CD4-positive, alpha-beta T cell (primary cell): ENCODE results near the gene MS4A6E. TPM values are rescaled to one million over a fixed set of nuclear protein-coding genes. Genes with fewer than 3 reads are reported as not detected.

Experiments
- ATAC-seq: fragments of 200-7000 bp; cut with Tn5 transposase; one replicate; pipeline ENCODE4 v1.10.0; 2022; ENCODE audit warnings: mild to moderate bottlenecking; ENCODE audit not compliant: poor library complexity
- CTCF ChIA-PET: fragments of 350-600 bp; sonication (Branson Sonifier 250); formaldehyde crosslinking; loops from one replicate; lab custom pipeline; 2021; ENCODE audit warnings: antibody characterized with exemption, inconsistent platforms; lab: Charles Lee
- POLR2A ChIA-PET: fragments of 350-600 bp; sonication (Branson Sonifier 250); formaldehyde crosslinking; loops from one replicate; lab custom pipeline; 2021; ENCODE audit warnings: antibody characterized with exemption, inconsistent platforms; lab: Charles Lee
- DNase-seq, 14 experiments: peaks; one replicate each; pipeline ENCODE4 v3.0.0-alpha.2; 2013 to 2020; ENCODE audit warnings: mixed read lengths in 2 of 14
- H3K27ac ChIP-seq, 2 donors: one replicate each; pipeline versions ENCODE4 v1.5.1 to v1.7.0; 2013; ENCODE audit warnings: low read length in 2 of 2, low read depth in 1 of 2, mild to moderate bottlenecking in 1 of 2
- H3K27me3 ChIP-seq, 2 experiments: 1 replicate in 1 of 2; 2 replicates in 1 of 2; pipeline versions ENCODE4 v1.6.1 to v1.7.0; 2013; ENCODE audit warnings: low read length in 2 of 2, control low read depth in 1 of 2, mild to moderate bottlenecking in 1 of 2, moderate library complexity in 1 of 2; ENCODE audit not compliant: insufficient read depth in 2 of 2, control insufficient read depth in 1 of 2
- H3K36me3 ChIP-seq: one replicate; pipeline ENCODE4 v1.6.1; 2013; ENCODE audit warnings: low read length, control low read depth; ENCODE audit not compliant: insufficient read depth
- H3K4me1 ChIP-seq: one replicate; pipeline ENCODE4 v1.6.1; 2013; ENCODE audit warnings: low read length, control low read depth; ENCODE audit not compliant: insufficient read depth
- H3K4me3 ChIP-seq: one replicate; pipeline ENCODE4 v1.5.1; 2013; ENCODE audit warnings: mild to moderate bottlenecking, low read length, moderate library complexity
- H3K9me3 ChIP-seq, 2 experiments: 1 replicate in 1 of 2; 2 replicates in 1 of 2; pipeline versions ENCODE4 v1.6.1 to v1.7.0; 2013; ENCODE audit warnings: low read length in 2 of 2, mild to moderate bottlenecking in 2 of 2, control low read depth in 1 of 2, moderate library complexity in 1 of 2; ENCODE audit not compliant: control insufficient read depth in 1 of 2, insufficient read depth in 1 of 2
- H3K27ac Mint-ChIP-seq: one replicate; pipeline ENCODE4 v1.8.0; 2020; ENCODE audit warnings: mixed read lengths
- H3K27me3 Mint-ChIP-seq: one replicate; pipeline ENCODE4 v1.8.0; 2021; ENCODE audit warnings: mixed read lengths
- H3K36me3 Mint-ChIP-seq: one replicate; pipeline ENCODE4 v1.8.0; 2021; ENCODE audit warnings: low read depth, mixed read lengths
- H3K4me1 Mint-ChIP-seq: one replicate; pipeline ENCODE4 v1.8.0; 2021; ENCODE audit warnings: low read depth, mixed read lengths
- H3K4me3 Mint-ChIP-seq: one replicate; pipeline ENCODE4 v1.8.0; 2020; ENCODE audit warnings: mild to moderate bottlenecking, mixed read lengths
- H3K9me3 Mint-ChIP-seq: one replicate; pipeline ENCODE4 v1.8.0; 2020; ENCODE audit warnings: mixed read lengths
- intact Hi-C, 2 experiments: fragments of 100-400 bp; cut with DNase I in 1 of 2; cut with micrococcal nuclease in 1 of 2; formaldehyde crosslinking; loops; one replicate each; pipeline versions ENCODE4 v1.15.1 to v1.9.0; 2023 to 2025; cut with DNase I, micrococcal nuclease
- total RNA-seq, 174 experiments: library from RNA in 2 of 174; stranded (reverse) in 2 of 174; gene quantifications; one replicate each; pipeline ENCODE4 v1.2.3 and lab custom pipeline; 2021 to 2026
- TF ChIP-seq, protein P1 (sequence below): fragments of 200-600 bp; IDR thresholded peaks from one replicate; pipeline ENCODE4 v1.8.0; 2022; ENCODE audit warnings: antibody characterized with exemption, mild to moderate bottlenecking

MS4A6E gene
- total RNA-seq, 2 experiments from 2014 or later: not detected

DNA sequence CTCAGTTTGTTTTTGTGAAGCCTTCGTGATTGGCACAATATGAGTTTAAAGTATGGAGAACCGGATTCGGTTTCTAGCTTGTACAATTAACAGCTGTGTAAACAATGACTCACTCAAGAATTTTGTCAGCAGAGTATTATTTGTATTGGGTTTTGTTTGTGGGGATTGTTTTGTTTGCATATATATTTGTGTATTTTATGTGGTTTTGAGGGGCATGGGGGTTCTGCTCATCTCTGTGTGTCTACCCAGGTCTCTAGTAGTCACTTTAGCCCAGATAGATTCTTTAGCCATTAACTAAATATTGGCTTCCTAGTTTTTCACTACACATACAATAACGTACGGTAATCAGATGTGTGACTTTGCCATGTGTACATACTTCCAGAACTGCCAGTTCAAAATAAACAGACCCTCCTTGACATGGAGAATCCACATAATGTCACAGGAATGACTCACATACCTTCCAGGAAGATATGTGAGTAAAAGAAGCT is 43.8 kb downstream of the MS4A6E start:
- POLR2A ChIA-PET: interaction anchor here (0.7 kb wide), 1 partner anchor 97 kb away, joined by 3 read pairs; no protein-coding TSS in a partner anchor
- Histone ChIP-seq H3K4me1 (no peaks in the 10 kb centered on the region), H3K36me3 (no peaks in the 10 kb centered on the region), H3K27me3 (peaks cover 0 to 9% of the 10 kb centered on the region in 2 experiments), H3K27ac (no peak overlapping the region), H3K4me3 (no peak overlapping the region), H3K9me3 (no peaks in the 10 kb centered on the region)
- H3K9me3 Mint-ChIP-seq: no peaks in the 10 kb centered on the region
- no peaks in the 10 kb centered on the region for H3K4me1 Mint-ChIP-seq
- H3K36me3 Mint-ChIP-seq: no peaks in the 10 kb centered on the region
- H3K27me3 Mint-ChIP-seq: peaks cover 12% of the 10 kb centered on the region
- no peak overlapping the region for H3K27ac Mint-ChIP-seq
- intact Hi-C loops: no loop called here
- CTCF ChIA-PET: no interaction called here
- H3K4me3 Mint-ChIP-seq: no peak overlapping the region
- no peak for DNase-seq
- no peak for ATAC-seq
- TF ChIP-seq, protein P1, sequence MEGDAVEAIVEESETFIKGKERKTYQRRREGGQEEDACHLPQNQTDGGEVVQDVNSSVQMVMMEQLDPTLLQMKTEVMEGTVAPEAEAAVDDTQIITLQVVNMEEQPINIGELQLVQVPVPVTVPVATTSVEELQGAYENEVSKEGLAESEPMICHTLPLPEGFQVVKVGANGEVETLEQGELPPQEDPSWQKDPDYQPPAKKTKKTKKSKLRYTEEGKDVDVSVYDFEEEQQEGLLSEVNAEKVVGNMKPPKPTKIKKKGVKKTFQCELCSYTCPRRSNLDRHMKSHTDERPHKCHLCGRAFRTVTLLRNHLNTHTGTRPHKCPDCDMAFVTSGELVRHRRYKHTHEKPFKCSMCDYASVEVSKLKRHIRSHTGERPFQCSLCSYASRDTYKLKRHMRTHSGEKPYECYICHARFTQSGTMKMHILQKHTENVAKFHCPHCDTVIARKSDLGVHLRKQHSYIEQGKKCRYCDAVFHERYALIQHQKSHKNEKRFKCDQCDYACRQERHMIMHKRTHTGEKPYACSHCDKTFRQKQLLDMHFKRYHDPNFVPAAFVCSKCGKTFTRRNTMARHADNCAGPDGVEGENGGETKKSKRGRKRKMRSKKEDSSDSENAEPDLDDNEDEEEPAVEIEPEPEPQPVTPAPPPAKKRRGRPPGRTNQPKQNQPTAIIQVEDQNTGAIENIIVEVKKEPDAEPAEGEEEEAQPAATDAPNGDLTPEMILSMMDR: no peak

DNA sequence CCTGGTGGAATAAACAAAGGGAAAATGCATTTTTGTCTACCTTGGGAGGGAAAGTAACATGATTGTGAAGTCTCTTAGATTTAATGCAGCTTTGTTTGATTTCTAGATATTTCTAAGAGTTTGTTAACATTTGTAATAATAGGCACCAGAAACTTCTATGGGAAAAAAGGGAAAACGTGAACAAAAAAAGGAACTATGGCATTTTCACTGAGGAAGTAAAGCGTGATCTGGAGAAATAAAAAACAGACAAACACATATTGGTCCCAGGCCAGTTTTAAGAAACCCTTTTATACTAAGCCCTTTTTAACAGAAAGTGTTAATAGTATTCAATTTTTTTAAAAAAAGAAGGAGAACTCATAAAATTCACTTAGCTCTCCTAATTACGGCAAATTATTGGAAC is 44.3 kb downstream of the MS4A6E start:
- ATAC-seq (no peak), DNase-seq (no peak)
- intact Hi-C loops: no loop called here
- Mint-ChIP-seq H3K27me3 (peaks cover 15% of the 10 kb centered on the region), H3K9me3 (no peaks in the 10 kb centered on the region), H3K4me1 (no peaks in the 10 kb centered on the region), H3K27ac (no peak overlapping the region), H3K4me3 (no peak overlapping the region), H3K36me3 (no peaks in the 10 kb centered on the region)
- no peak overlapping the region for H3K27ac ChIP-seq
- TF ChIP-seq, protein P1: no peak
- CTCF ChIA-PET: no interaction called here
- POLR2A ChIA-PET: interaction anchor here (0.7 kb wide), 1 partner anchor 98 kb away, joined by 3 read pairs; no protein-coding TSS in a partner anchor
- H3K27me3 ChIP-seq: peaks cover 0 to 9% of the 10 kb centered on the region in 2 experiments
- H3K4me1 ChIP-seq: no peaks in the 10 kb centered on the region
- no peak overlapping the region for H3K4me3 ChIP-seq
- H3K9me3 ChIP-seq: no peaks in the 10 kb centered on the region
- no peaks in the 10 kb centered on the region for H3K36me3 ChIP-seq

DNA sequence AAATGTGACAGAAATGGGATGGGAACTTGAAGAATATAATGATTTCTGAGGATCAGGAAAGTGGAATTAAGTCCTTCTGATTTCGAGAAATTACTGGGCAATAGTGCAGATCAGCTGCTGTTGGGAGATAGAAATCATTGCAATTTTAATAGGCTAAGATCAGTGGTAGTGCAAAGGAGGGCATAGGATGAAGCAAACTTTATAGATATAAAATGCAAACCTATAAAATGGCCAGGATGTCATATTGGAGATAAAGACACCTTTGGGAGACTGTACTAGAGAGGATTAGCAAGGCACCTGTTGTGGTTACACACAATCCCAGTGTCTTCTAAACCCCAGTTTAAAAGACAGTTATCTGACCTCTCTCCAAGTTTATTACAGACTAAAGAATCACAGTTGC is 44.8 kb downstream of the MS4A6E start:
- H3K27ac ChIP-seq: no peak overlapping the region
- CTCF ChIA-PET: interaction anchor here (0.8 kb wide), 1 partner anchor 9 kb away, joined by 3 read pairs; no protein-coding TSS in a partner anchor
- ATAC-seq (no peak), DNase-seq (no peak)
- POLR2A ChIA-PET: no interaction called here
- H3K9me3 ChIP-seq: no peaks in the 10 kb centered on the region
- H3K27me3 ChIP-seq: peaks cover 0 to 9% of the 10 kb centered on the region in 2 experiments
- TF ChIP-seq, protein P1: no peak
- H3K4me1 ChIP-seq: no peaks in the 10 kb centered on the region
- H3K27me3 Mint-ChIP-seq: peaks cover 19% of the 10 kb centered on the region
- no peak overlapping the region for H3K27ac Mint-ChIP-seq
- intact Hi-C loops: no loop called here
- no peak overlapping the region for H3K4me3 Mint-ChIP-seq
- H3K36me3 Mint-ChIP-seq: no peaks in the 10 kb centered on the region
- H3K4me3 ChIP-seq: no peak overlapping the region
- no peaks in the 10 kb centered on the region for H3K36me3 ChIP-seq
- H3K9me3 Mint-ChIP-seq: no peaks in the 10 kb centered on the region
- H3K4me1 Mint-ChIP-seq: no peaks in the 10 kb centered on the region
